Breast epithelium (tissue), 3 donors: ENCODE results near the gene FAM78B.

Experiments
- CTCF ChIP-seq, 3 donors: fragments of 450-650 bp; IDR thresholded peaks; one replicate each; pipeline ENCODE4 v1.5.1; 2016 to 2017; ENCODE audit warnings: antibody characterized with exemption in 3 of 3, mild to moderate bottlenecking in 3 of 3, moderate library complexity in 3 of 3
- POLR2AphosphoS5 ChIP-seq, 3 donors: sonication (generic); formaldehyde crosslinking; IDR thresholded peaks; one replicate each; pipeline ENCODE4 v1.6.1; 2017; ENCODE audit warnings: antibody characterized with exemption in 3 of 3

- TF ChIP-seq CTCF (IDR thresholded peaks at IDR 0.05) (no peak), POLR2AphosphoS5 (IDR thresholded peaks at IDR 0.05) (no peak)
Measured at GRCh38 chr1:166120281-166120680, 46.5 kb downstream of the FAM78B start.
